HEK293 (cell line): ENCODE data around the gene ZSCAN31.

ENCODE experiments used
- BCL11B ChIP-seq: fragments of 450-650 bp; formaldehyde crosslinking; IDR thresholded peaks from 2 replicates; pipeline ENCODE4 v1.5.1; 2016; ENCODE audit warnings: low read depth, missing biosample characterization, missing genetic modification characterization
- GLI4 ChIP-seq: fragments of 450-650 bp; formaldehyde crosslinking; IDR thresholded peaks from 2 replicates; pipeline ENCODE4 v1.5.1; 2016; ENCODE audit warnings: missing biosample characterization, missing genetic modification characterization
- IKZF3 ChIP-seq: fragments of 450-650 bp; IDR thresholded peaks from 2 replicates; pipeline ENCODE4 v1.5.0; 2018; ENCODE audit warnings: missing biosample characterization, mild to moderate bottlenecking, missing genetic modification characterization, moderate library complexity
- OSR2 ChIP-seq: fragments of 450-650 bp; formaldehyde crosslinking; IDR thresholded peaks from 2 replicates; pipeline ENCODE4 v1.5.1; 2016; ENCODE audit warnings: missing biosample characterization, missing genetic modification characterization
- SALL2 ChIP-seq: fragments of 450-650 bp; formaldehyde crosslinking; IDR thresholded peaks from 2 replicates; pipeline ENCODE4 v1.5.0; 2017; ENCODE audit warnings: missing biosample characterization, mild to moderate bottlenecking, missing genetic modification characterization, borderline replicate concordance
- SCRT1 ChIP-seq: fragments of 450-650 bp; formaldehyde crosslinking; IDR thresholded peaks from 2 replicates; pipeline ENCODE4 v1.5.1; 2016; ENCODE audit warnings: missing biosample characterization, missing genetic modification characterization, borderline replicate concordance
- SETDB1 ChIP-seq: IDR thresholded peaks from one replicate; pipeline ENCODE4 v1.6.1; 2017; ENCODE audit warnings: mild to moderate bottlenecking, low read length, moderate library complexity, mixed read lengths; ENCODE audit not compliant: insufficient read length
- ZFP3 ChIP-seq: fragments of 450-650 bp; formaldehyde crosslinking; IDR thresholded peaks from 2 replicates; pipeline ENCODE4 v1.5.1; 2016; ENCODE audit warnings: low read depth, missing biosample characterization, missing genetic modification characterization
- ZFP41 ChIP-seq: fragments of 450-650 bp; formaldehyde crosslinking; IDR thresholded peaks from 2 replicates; pipeline ENCODE4 v1.5.1; 2016; ENCODE audit warnings: missing biosample characterization, missing genetic modification characterization, borderline replicate concordance
- ZNF302 ChIP-seq: fragments of 450-650 bp; formaldehyde crosslinking; IDR thresholded peaks from 2 replicates; pipeline ENCODE4 v1.5.1; 2016; ENCODE audit warnings: missing biosample characterization, missing genetic modification characterization, low read depth
- ZNF335 ChIP-seq: fragments of 450-650 bp; formaldehyde crosslinking; conservative IDR thresholded peaks from 2 replicates; pipeline ENCODE4 v1.5.1; 2016; ENCODE audit warnings: missing biosample characterization, missing genetic modification characterization
- ZNF423 ChIP-seq: fragments of 450-650 bp; formaldehyde crosslinking; IDR thresholded peaks from 2 replicates; pipeline ENCODE4 v1.5.1; 2016; ENCODE audit warnings: missing biosample characterization, missing genetic modification characterization
- ZNF48 ChIP-seq: fragments of 450-650 bp; formaldehyde crosslinking; IDR thresholded peaks from 2 replicates; pipeline ENCODE4 v1.5.1; 2016; ENCODE audit warnings: missing biosample characterization, missing genetic modification characterization
- ZNF514 ChIP-seq: fragments of 450-650 bp; formaldehyde crosslinking; IDR thresholded peaks from 2 replicates; pipeline ENCODE4 v1.5.1; 2016; ENCODE audit warnings: missing biosample characterization, missing genetic modification characterization
- ZNF560 ChIP-seq: fragments of 450-650 bp; formaldehyde crosslinking; IDR thresholded peaks from 2 replicates; pipeline ENCODE4 v1.5.1; 2017; ENCODE audit warnings: missing biosample characterization, missing genetic modification characterization, borderline replicate concordance
- ZNF596 ChIP-seq: fragments of 450-650 bp; IDR thresholded peaks from 2 replicates; pipeline ENCODE4 v1.5.0; 2018; ENCODE audit warnings: missing biosample characterization, mild to moderate bottlenecking, missing genetic modification characterization, moderate library complexity
- ZNF621 ChIP-seq: fragments of 450-650 bp; formaldehyde crosslinking; IDR thresholded peaks from 2 replicates; pipeline ENCODE4 v1.5.1; 2017; ENCODE audit warnings: missing biosample characterization, missing genetic modification characterization
- ZNF701 ChIP-seq: fragments of 450-650 bp; formaldehyde crosslinking; IDR thresholded peaks from 2 replicates; pipeline ENCODE4 v1.5.1; 2016; ENCODE audit warnings: missing biosample characterization, missing genetic modification characterization
- ZNF776 ChIP-seq: fragments of 450-650 bp; formaldehyde crosslinking; IDR thresholded peaks from 2 replicates; pipeline ENCODE4 v1.5.0; 2017; ENCODE audit warnings: missing biosample characterization, missing genetic modification characterization, borderline replicate concordance
- TF ChIP-seq, protein P1 (sequence below): fragments of 450-650 bp; formaldehyde crosslinking; IDR thresholded peaks from 2 replicates; pipeline ENCODE4 v1.5.1; 2016; ENCODE audit warnings: missing biosample characterization, missing genetic modification characterization, borderline replicate concordance
- TF ChIP-seq, protein P2 (sequence below): fragments of 450-650 bp; formaldehyde crosslinking; IDR thresholded peaks from 2 replicates; pipeline ENCODE4 v1.5.1; 2017; ENCODE audit warnings: missing biosample characterization, mild to moderate bottlenecking, missing genetic modification characterization, moderate library complexity
- TF ChIP-seq, protein P3 (sequence below): fragments of 450-650 bp; IDR thresholded peaks from 2 replicates; pipeline ENCODE4 v1.5.1; 2018; ENCODE audit warnings: missing biosample characterization, missing genetic modification characterization
- TF ChIP-seq, protein P4 (sequence below): fragments of 450-650 bp; formaldehyde crosslinking; conservative IDR thresholded peaks from 2 replicates; pipeline ENCODE4 v1.5.1; 2016; ENCODE audit warnings: low read depth, missing biosample characterization, missing genetic modification characterization
- TF ChIP-seq, protein P5 (sequence below): fragments of 450-650 bp; formaldehyde crosslinking; IDR thresholded peaks from 2 replicates; pipeline ENCODE4 v1.5.1; 2016; ENCODE audit warnings: missing biosample characterization, missing genetic modification characterization

The ZSCAN31 gene

DNA sequence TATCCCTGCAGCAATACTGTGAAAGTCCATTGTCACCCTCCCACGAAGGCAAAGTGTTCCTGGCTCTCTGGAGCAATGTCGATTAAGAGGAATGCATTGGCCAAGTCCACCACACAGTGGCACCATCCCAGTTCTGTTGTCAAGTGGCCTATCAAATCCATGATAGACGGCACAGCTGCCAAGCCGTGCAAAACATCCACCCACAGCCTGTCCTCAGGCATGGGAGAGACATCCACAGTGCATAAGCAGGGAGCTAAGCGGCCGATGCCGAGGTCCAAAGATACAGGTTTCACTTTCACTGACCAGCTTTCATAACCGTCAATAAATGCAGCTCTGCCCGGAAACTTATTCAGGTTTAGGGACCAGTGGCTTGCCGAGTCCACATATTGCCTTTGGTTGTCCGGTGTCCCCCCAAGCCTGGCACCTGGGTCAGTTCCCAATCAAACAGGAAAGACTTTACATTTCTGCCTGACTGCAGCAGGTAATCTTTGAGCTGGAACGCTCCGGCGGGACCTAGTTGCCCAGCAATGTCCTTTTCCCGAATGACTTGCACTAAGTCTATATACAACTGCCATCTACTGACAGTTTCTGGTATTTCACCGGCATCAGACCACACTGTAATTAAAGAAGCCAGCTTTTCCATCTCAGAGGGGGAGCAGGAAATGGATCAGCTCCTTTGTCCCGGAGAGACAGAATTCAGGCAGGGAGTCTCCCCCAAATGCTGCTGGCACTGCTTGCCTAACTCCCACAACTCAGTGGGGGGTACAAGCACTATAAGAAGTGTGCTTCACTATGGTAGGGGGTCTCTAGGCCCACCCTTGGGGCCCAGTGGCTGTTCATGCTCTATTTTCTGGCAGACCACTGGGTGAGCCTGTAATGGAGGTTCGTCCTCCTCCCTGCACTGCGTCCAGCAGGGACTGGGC, 20.1 kb upstream of the ZSCAN31 start (continued):
- TF ChIP-seq, protein P1, sequence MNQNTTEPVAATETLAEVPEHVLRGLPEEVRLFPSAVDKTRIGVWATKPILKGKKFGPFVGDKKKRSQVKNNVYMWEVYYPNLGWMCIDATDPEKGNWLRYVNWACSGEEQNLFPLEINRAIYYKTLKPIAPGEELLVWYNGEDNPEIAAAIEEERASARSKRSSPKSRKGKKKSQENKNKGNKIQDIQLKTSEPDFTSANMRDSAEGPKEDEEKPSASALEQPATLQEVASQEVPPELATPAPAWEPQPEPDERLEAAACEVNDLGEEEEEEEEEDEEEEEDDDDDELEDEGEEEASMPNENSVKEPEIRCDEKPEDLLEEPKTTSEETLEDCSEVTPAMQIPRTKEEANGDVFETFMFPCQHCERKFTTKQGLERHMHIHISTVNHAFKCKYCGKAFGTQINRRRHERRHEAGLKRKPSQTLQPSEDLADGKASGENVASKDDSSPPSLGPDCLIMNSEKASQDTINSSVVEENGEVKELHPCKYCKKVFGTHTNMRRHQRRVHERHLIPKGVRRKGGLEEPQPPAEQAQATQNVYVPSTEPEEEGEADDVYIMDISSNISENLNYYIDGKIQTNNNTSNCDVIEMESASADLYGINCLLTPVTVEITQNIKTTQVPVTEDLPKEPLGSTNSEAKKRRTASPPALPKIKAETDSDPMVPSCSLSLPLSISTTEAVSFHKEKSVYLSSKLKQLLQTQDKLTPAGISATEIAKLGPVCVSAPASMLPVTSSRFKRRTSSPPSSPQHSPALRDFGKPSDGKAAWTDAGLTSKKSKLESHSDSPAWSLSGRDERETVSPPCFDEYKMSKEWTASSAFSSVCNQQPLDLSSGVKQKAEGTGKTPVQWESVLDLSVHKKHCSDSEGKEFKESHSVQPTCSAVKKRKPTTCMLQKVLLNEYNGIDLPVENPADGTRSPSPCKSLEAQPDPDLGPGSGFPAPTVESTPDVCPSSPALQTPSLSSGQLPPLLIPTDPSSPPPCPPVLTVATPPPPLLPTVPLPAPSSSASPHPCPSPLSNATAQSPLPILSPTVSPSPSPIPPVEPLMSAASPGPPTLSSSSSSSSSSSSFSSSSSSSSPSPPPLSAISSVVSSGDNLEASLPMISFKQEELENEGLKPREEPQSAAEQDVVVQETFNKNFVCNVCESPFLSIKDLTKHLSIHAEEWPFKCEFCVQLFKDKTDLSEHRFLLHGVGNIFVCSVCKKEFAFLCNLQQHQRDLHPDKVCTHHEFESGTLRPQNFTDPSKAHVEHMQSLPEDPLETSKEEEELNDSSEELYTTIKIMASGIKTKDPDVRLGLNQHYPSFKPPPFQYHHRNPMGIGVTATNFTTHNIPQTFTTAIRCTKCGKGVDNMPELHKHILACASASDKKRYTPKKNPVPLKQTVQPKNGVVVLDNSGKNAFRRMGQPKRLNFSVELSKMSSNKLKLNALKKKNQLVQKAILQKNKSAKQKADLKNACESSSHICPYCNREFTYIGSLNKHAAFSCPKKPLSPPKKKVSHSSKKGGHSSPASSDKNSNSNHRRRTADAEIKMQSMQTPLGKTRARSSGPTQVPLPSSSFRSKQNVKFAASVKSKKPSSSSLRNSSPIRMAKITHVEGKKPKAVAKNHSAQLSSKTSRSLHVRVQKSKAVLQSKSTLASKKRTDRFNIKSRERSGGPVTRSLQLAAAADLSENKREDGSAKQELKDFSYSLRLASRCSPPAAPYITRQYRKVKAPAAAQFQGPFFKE = no peak
- TF ChIP-seq ZNF560 (no peak), BCL11B (tag by site-specific recombination) (no peak), ZFP3 (no peak), ZNF701 (tag by site-specific recombination) (no peak), ZNF302 (tag by site-specific recombination) (no peak), ZFP41 (no peak), ZNF596 (no peak), ZNF776 (tag by site-specific recombination) (no peak), GLI4 (tag by site-specific recombination) (no peak), SETDB1 (no peak), ZNF621 (tag by site-specific recombination) (no peak), ZNF423 (tag by site-specific recombination) (no peak), OSR2 (no peak), ZNF514 (tag by site-specific recombination) (no peak), ZNF335 (tag by site-specific recombination) (peak; percentile 99), IKZF3 (tag by site-specific recombination) (peak; percentile 39; the same call in 1 of the 2 replicates), SCRT1 (tag by site-specific recombination) (no peak), ZNF48 (no peak), SALL2 (tag by site-specific recombination) (no peak)
- TF ChIP-seq, protein P2, sequence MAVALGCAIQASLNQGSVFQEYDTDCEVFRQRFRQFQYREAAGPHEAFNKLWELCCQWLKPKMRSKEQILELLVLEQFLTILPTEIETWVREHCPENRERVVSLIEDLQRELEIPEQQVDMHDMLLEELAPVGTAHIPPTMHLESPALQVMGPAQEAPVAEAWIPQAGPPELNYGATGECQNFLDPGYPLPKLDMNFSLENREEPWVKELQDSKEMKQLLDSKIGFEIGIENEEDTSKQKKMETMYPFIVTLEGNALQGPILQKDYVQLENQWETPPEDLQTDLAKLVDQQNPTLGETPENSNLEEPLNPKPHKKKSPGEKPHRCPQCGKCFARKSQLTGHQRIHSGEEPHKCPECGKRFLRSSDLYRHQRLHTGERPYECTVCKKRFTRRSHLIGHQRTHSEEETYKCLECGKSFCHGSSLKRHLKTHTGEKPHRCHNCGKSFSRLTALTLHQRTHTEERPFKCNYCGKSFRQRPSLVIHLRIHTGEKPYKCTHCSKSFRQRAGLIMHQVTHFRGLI (tag by site-specific recombination) = no peak
- TF ChIP-seq, protein P3, sequence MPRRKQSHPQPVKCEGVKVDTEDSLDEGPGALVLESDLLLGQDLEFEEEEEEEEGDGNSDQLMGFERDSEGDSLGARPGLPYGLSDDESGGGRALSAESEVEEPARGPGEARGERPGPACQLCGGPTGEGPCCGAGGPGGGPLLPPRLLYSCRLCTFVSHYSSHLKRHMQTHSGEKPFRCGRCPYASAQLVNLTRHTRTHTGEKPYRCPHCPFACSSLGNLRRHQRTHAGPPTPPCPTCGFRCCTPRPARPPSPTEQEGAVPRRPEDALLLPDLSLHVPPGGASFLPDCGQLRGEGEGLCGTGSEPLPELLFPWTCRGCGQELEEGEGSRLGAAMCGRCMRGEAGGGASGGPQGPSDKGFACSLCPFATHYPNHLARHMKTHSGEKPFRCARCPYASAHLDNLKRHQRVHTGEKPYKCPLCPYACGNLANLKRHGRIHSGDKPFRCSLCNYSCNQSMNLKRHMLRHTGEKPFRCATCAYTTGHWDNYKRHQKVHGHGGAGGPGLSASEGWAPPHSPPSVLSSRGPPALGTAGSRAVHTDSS (tag by site-specific recombination) = no peak
- TF ChIP-seq, protein P4, sequence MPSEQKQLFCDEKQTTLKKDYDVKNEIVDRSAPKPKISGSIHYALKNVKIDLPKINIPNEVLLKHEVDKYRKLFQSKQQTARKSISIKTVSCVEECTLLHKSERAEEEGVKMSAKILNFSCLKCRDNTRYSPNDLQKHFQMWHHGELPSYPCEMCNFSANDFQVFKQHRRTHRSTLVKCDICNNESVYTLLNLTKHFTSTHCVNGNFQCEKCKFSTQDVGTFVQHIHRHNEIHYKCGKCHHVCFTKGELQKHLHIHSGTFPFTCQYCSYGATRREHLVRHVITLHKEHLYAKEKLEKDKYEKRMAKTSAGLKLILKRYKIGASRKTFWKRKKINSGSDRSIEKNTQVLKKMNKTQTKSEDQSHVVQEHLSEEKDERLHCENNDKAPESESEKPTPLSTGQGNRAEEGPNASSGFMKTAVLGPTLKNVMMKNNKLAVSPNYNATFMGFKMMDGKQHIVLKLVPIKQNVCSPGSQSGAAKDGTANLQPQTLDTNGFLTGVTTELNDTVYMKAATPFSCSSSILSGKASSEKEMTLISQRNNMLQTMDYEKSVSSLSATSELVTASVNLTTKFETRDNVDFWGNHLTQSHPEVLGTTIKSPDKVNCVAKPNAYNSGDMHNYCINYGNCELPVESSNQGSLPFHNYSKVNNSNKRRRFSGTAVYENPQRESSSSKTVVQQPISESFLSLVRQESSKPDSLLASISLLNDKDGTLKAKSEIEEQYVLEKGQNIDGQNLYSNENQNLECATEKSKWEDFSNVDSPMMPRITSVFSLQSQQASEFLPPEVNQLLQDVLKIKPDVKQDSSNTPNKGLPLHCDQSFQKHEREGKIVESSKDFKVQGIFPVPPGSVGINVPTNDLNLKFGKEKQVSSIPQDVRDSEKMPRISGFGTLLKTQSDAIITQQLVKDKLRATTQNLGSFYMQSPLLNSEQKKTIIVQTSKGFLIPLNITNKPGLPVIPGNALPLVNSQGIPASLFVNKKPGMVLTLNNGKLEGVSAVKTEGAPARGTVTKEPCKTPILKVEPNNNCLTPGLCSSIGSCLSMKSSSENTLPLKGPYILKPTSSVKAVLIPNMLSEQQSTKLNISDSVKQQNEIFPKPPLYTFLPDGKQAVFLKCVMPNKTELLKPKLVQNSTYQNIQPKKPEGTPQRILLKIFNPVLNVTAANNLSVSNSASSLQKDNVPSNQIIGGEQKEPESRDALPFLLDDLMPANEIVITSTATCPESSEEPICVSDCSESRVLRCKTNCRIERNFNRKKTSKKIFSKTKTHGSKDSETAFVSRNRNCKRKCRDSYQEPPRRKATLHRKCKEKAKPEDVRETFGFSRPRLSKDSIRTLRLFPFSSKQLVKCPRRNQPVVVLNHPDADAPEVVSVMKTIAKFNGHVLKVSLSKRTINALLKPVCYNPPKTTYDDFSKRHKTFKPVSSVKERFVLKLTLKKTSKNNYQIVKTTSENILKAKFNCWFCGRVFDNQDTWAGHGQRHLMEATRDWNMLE (tag by site-specific recombination) = peak; percentile 25; the same call in 1 of the 2 replicates
- TF ChIP-seq, protein P5, sequence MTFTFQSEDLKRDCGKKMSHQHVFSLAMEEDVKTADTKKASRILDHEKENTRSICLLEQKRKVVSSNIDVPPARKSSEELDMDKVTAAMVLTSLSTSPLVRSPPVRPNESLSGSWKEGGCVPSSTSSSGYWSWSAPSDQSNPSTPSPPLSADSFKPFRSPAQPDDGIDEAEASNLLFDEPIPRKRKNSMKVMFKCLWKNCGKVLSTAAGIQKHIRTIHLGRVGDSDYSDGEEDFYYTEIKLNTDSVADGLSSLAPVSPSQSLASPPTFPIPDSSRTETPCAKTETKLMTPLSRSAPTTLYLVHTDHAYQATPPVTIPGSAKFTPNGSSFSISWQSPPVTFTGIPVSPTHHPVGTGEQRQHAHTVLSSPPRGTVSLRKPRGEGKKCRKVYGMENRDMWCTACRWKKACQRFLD (tag by site-specific recombination) = no peak
